K562 (cell line): ENCODE data around the gene NDUFAF5. TPM values are rescaled to one million over a fixed set of nuclear protein-coding genes. Genes with fewer than 3 reads are reported as not detected.

Source experiments
- CCAR2 ChIP-seq: fragments of 200-400 bp; formaldehyde crosslinking; IDR thresholded peaks from 2 replicates; pipeline ENCODE4 v1.6.1; 2017; ENCODE audit warnings: mild to moderate bottlenecking, low read depth, low read length
- FOXK2 ChIP-seq, 2 experiments: fragments of 450-650 bp; IDR thresholded peaks in 1 of 2; conservative IDR thresholded peaks in 1 of 2; 2 replicates each; pipeline ENCODE4 v1.6.1; 2016; ENCODE audit warnings: low read depth in 2 of 2, mild to moderate bottlenecking in 1 of 2
- HDAC2 ChIP-seq: fragments of 450-650 bp; IDR thresholded peaks from 2 replicates; pipeline ENCODE4 v1.6.1; 2016; ENCODE audit warnings: mild to moderate bottlenecking
- NKRF ChIP-seq: fragments of 450-650 bp; IDR thresholded peaks from 2 replicates; pipeline ENCODE4 v1.6.1; 2016; ENCODE audit warnings: borderline replicate concordance
- PHB2 ChIP-seq: fragments of 450-650 bp; IDR thresholded peaks from 2 replicates; pipeline ENCODE4 v1.6.1; 2017; ENCODE audit warnings: low read depth
- RBBP5 ChIP-seq: fragments of 200-600 bp; sonication (generic); IDR thresholded peaks from 2 replicates; pipeline ENCODE4 v1.6.1; 2012; ENCODE audit warnings: borderline replicate concordance, mild to moderate bottlenecking, low read length, control low read depth, inconsistent platforms; ENCODE audit not compliant: insufficient read depth, poor library complexity, severe bottlenecking
- RNF219 ChIP-seq: fragments of 250-450 bp; sonication (Bioruptor Pico); IDR thresholded peaks from 2 replicates; pipeline ENCODE4 v1.5.0; 2022; ENCODE audit warnings: mild to moderate bottlenecking
- SP1 ChIP-seq: sonication (generic); formaldehyde crosslinking; IDR thresholded peaks from 2 replicates; pipeline ENCODE4 v1.8.1; 2022; ENCODE audit warnings: mild to moderate bottlenecking, missing genetic modification reagents
- ZNF277 ChIP-seq: fragments of 250-450 bp; sonication (Bioruptor Pico); IDR thresholded peaks from 2 replicates; pipeline ENCODE4 v1.8.0; 2022; ENCODE audit warnings: inconsistent platforms, mild to moderate bottlenecking, moderate library complexity, borderline replicate concordance
- ZNF609 ChIP-seq: sonication (generic); formaldehyde crosslinking; IDR thresholded peaks from 2 replicates; pipeline ENCODE4 v1.8.1; 2023; ENCODE audit warnings: missing genetic modification reagents, mild to moderate bottlenecking, borderline replicate concordance
- ZNF639 ChIP-seq, 2 experiments: fragments of 200-800 bp in 1 of 2; sonication (Bioruptor generic) in 1 of 2; sonication (generic) in 1 of 2; formaldehyde crosslinking in 1 of 2; IDR thresholded peaks in 1 of 2; conservative IDR thresholded peaks in 1 of 2; 2 replicates each; pipeline versions ENCODE4 v1.5.0 to v1.6.1; 2016 to 2020; ENCODE audit warnings: missing compliant biosample characterization in 1 of 2, missing genetic modification characterization in 1 of 2, missing genetic modification reagents in 1 of 2
- polyA plus RNA-seq, 8 experiments: library from polyadenylated mRNA; depleted of rRNA in 4 of 8; stranded (reverse) in 5 of 8; unstranded in 3 of 8; fragments of >200 nt; fragmentation: Nextera tagmentation in 2 of 8; fragmentation: Illumina TruSeq in 1 of 8; extraction: Ambion mirVana in 2 of 8; extraction: Trizol in 1 of 8; gene quantifications; 2 replicates each; pipeline versions ENCODE4 v1.2.1 to v1.2.3, GENCODE V29; 2011 to 2014; ENCODE audit warnings: inconsistent platforms in 1 of 8, missing spikeins in 1 of 8
- total RNA-seq, 7 experiments: library from RNA; depleted of rRNA in 6 of 7; stranded (reverse); fragments of >200 nt in 6 of 7; fragmentation: Illumina TruSeq in 2 of 7; extraction: Trizol in 2 of 7; gene quantifications; 2 replicates each; pipeline versions ENCODE4 v1.2.1 to v1.2.3, GENCODE V29; 2011 to 2021; ENCODE audit warnings: low replicate concordance in 1 of 7

The NDUFAF5 gene
- total and polyA plus RNA-seq, 9 of the 15 experiments (the other 6 are each of a cell fraction or from before 2014, with no cell fraction given) = 17.2 to 33.1 (median 27.3) TPM

- TF ChIP-seq ZNF609 (CRISPR knock-in tag) (no peak), PHB2 (no peak), RBBP5 (peak; percentile 71), ZNF277 (CRISPR knock-in tag) (no peak), ZNF639 (CRISPR knock-in tag; conservative IDR thresholded peaks at IDR 0.05 in 1 of 2, IDR thresholded peaks at IDR 0.05 in 1 of 2) (peak in 1 of 2 experiments; percentile 48; a peak in 1 of 4 replicates), SP1 (CRISPR knock-in tag) (0 out of 2 replicates have a peak, but pooled peaks have one; percentile 51), HDAC2 (peak; percentile 27; the same call in 1 of the 2 replicates), FOXK2 (conservative IDR thresholded peaks at IDR 0.05 in 1 of 2, IDR thresholded peaks at IDR 0.05 in 1 of 2; ENCODE audit: low read depth in 2 of 2) (peak in 1 of 2 experiments; percentile 56; a peak in 1 of 4 replicates), CCAR2 (no peak), NKRF (peak; percentile 81; the same call in 1 of the 2 replicates), RNF219 (CRISPR knock-in tag) (no peak)
Observed at GRCh38 chr20:13784271-13784892, 446 bp upstream of the NDUFAF5 start (continued).
